ENCODE measurements around the gene KCNK3.

DNA sequence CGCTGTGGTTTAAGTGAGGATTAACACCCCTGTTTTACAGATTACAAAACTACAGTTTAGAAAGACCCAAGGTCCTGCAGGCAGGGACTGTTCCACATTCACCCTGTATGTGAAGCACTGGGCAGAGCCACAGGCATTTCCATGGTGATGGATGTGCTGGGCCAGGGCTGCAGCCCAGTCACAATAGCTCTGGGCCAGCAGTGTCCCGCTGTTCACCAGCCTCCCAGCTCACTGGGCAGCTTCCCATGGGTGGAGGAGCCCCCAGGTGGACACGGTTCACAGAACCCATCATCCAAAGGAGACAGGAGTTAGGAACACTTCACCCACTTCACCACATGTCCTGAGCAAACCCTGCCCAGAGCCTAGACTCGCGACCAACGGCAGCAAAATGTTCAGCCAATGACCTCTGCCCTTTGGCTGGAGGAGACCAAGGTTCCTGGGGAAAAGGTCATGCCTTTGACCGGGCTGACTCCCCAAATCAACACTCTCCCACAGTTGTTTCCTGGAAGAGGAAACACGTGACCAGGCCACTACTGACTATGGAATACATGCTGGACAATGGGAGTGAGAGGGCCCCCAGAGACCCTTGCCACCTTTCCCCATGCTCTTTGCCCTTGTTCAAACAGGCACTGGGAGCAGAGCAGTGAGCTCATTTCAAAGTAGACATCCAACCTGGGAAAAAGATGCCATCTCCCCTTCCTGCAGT lies 43.5 kb downstream of the KCNK3 start:
- TF ChIP-seq PBX3 (IDR thresholded peaks at IDR 0.05) (no peak), GABPA (IDR thresholded peaks at IDR 0.05; ENCODE audit: low read depth) (no peak), MXI1 (IDR thresholded peaks at IDR 0.05; ENCODE audit: low read depth, low read length) (no peak), CHD2 (IDR thresholded peaks at IDR 0.05; ENCODE audit: low read length, partially characterized antibody) (no peak), YY1 (IDR thresholded peaks at IDR 0.05; ENCODE audit: low read depth) (no peak)
- TF ChIP-seq, protein P1, sequence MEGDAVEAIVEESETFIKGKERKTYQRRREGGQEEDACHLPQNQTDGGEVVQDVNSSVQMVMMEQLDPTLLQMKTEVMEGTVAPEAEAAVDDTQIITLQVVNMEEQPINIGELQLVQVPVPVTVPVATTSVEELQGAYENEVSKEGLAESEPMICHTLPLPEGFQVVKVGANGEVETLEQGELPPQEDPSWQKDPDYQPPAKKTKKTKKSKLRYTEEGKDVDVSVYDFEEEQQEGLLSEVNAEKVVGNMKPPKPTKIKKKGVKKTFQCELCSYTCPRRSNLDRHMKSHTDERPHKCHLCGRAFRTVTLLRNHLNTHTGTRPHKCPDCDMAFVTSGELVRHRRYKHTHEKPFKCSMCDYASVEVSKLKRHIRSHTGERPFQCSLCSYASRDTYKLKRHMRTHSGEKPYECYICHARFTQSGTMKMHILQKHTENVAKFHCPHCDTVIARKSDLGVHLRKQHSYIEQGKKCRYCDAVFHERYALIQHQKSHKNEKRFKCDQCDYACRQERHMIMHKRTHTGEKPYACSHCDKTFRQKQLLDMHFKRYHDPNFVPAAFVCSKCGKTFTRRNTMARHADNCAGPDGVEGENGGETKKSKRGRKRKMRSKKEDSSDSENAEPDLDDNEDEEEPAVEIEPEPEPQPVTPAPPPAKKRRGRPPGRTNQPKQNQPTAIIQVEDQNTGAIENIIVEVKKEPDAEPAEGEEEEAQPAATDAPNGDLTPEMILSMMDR (IDR thresholded peaks at IDR 0.05): no peak

Data from SK-N-SH (cell line).